WI38 (cell line): ENCODE measurements around the gene KIFAP3.
"Not testable (repeated sequence)": the region's sequence is repeated elsewhere in the genome, so short reads cannot be mapped to it uniquely, and the experiment has no call there.

ENCODE experiments used
- H3K4me3 ChIP-seq: 2 replicates; pipeline ENCODE4 v1.5.1; 2011; ENCODE audit warnings: low read depth, mild to moderate bottlenecking, control low read depth, low read length
- CTCF ChIP-seq: IDR thresholded peaks from 2 replicates; pipeline ENCODE4 v1.5.1; 2012; ENCODE audit warnings: low read depth, mild to moderate bottlenecking, control low read depth, low read length

Gene KIFAP3

GRCh38 chr1:169873582-169874199 is 200.8 kb downstream of the KIFAP3 start:
- no peak overlapping the region for H3K4me3 ChIP-seq
- no peak for TF ChIP-seq CTCF

GRCh38 chr1:169872906-169873305 is 201.6 kb downstream of the KIFAP3 start:
- H3K4me3 ChIP-seq, result no peak overlapping the region
- TF ChIP-seq CTCF, result no peak

GRCh38 chr1:169871988-169872387 is 202.5 kb downstream of the KIFAP3 start:
- H3K4me3 ChIP-seq, result not testable (repeated sequence)
